Epithelial cell of proximal tubule (primary cell): ENCODE data around the gene NRG2. TPM values are rescaled to one million over a fixed set of nuclear protein-coding genes. Genes with fewer than 3 reads are reported as not detected.

Experiments
- DNase-seq: peaks from one replicate; pipeline ENCODE4 v3.0.0-alpha.2; 2011; ENCODE audit warnings: low read depth
- H3K4me3 ChIP-seq: 2 replicates; pipeline ENCODE4 v1.5.1; 2011; ENCODE audit warnings: low read depth, mild to moderate bottlenecking, low read length
- CTCF ChIP-seq: conservative IDR thresholded peaks from 2 replicates; pipeline ENCODE4 v1.5.1; 2012; ENCODE audit warnings: low read depth, mild to moderate bottlenecking, low read length
- total RNA-seq: library from RNA; depleted of rRNA; stranded (reverse); fragments of >200 nt; gene quantifications from 2 replicates; pipeline ENCODE4 v1.2.3, GENCODE V29; 2015

Gene NRG2
- total RNA-seq, 1 donor from 2014 or later = 1.5 TPM

- H3K4me3 ChIP-seq = no peak overlapping the region
- DNase-seq = no peak
- TF ChIP-seq CTCF = no peak
Measured at GRCh38 chr5:139812836-139813805, 230.0 kb downstream of the NRG2 start.

GRCh38 chr5:139812323-139812722 lies 230.8 kb downstream of the NRG2 start:
- no peak overlapping the region for H3K4me3 ChIP-seq
- DNase-seq = no peak
- TF ChIP-seq CTCF = no peak

- no peak for TF ChIP-seq CTCF
Measured at GRCh38 chr5:139811274-139811607, 231.9 kb downstream of the NRG2 start.

GRCh38 chr5:139810341-139811273 lies 232.5 kb downstream of the NRG2 start:
- no peak for DNase-seq
- H3K4me3 ChIP-seq = no peak overlapping the region
- no peak for TF ChIP-seq CTCF

More at GRCh38 chr5:139811274-139811607, 231.9 kb downstream of the NRG2 start:
- no peak for DNase-seq
- H3K4me3 ChIP-seq = no peak overlapping the region

GRCh38 chr5:139809331-139809810 lies 233.7 kb downstream of the NRG2 start:
- H3K4me3 ChIP-seq = no peak overlapping the region
- TF ChIP-seq CTCF = no peak
- DNase-seq = no peak

GRCh38 chr5:139808481-139809330 lies 234.4 kb downstream of the NRG2 start:
- DNase-seq = no peak
- H3K4me3 ChIP-seq = no peak overlapping the region
- no peak for TF ChIP-seq CTCF
